ENCODE results near the gene IQCN. TPM values are rescaled to one million over a fixed set of nuclear protein-coding genes. Genes with fewer than 3 reads are reported as not detected.

Gene IQCN
- total RNA-seq, 1 donor from 2014 or later = 4.9 TPM

- ATAC-seq (no peak), DNase-seq (no peak)
- H3K36me3 ChIP-seq = peaks cover 13% of the 10 kb centered on the region
- intact Hi-C loops (cut with DNase I) = no loop called here
- H3K27ac ChIP-seq = peak overlapping the region; percentile 100
- peak overlapping the region; percentile 88 for H3K4me3 ChIP-seq
- no peaks in the 10 kb centered on the region for H3K9me3 ChIP-seq
- no peak for TF ChIP-seq CTCF (IDR thresholded peaks at IDR 0.05)
- peaks cover 48% of the 10 kb centered on the region for H3K4me1 ChIP-seq
- H3K27me3 ChIP-seq = no peaks in the 10 kb centered on the region
Measured at GRCh38 chr19:18279266-18279515, 4.9 kb upstream of the IQCN start.

- H3K27me3 ChIP-seq = no peaks in the 10 kb centered on the region
- peaks cover 13% of the 10 kb centered on the region for H3K36me3 ChIP-seq
- H3K4me1 ChIP-seq = peaks cover 48% of the 10 kb centered on the region
- H3K27ac ChIP-seq = peak overlapping the region; percentile 100
- intact Hi-C loops (cut with DNase I) = no loop called here
- DNase-seq = no peak
- ATAC-seq = no peak
- H3K9me3 ChIP-seq = no peaks in the 10 kb centered on the region
- H3K4me3 ChIP-seq = peak overlapping the region; percentile 88
- peak; percentile 16 for TF ChIP-seq CTCF (IDR thresholded peaks at IDR 0.05)
Measured at GRCh38 chr19:18278521-18279265, 4.4 kb upstream of the IQCN start.

GRCh38 chr19:18274781-18275356 is 617 bp upstream of the IQCN start:
- H3K36me3 ChIP-seq = peaks cover 13% of the 10 kb centered on the region
- peak overlapping the region; percentile 25 for H3K27ac ChIP-seq
- peak; percentile 85 for DNase-seq
- no peak for TF ChIP-seq CTCF (IDR thresholded peaks at IDR 0.05)
- H3K4me3 ChIP-seq = no peak overlapping the region
- H3K9me3 ChIP-seq = no peaks in the 10 kb centered on the region
- peaks cover 35% of the 10 kb centered on the region for H3K4me1 ChIP-seq
- intact Hi-C loops (cut with DNase I) = no loop called here
- no peaks in the 10 kb centered on the region for H3K27me3 ChIP-seq
- ATAC-seq = peak; percentile 68

GRCh38 chr19:18273561-18274218 is 562 bp downstream of the IQCN start:
- Histone ChIP-seq H3K27ac (no peak overlapping the region), H3K9me3 (no peaks in the 10 kb centered on the region), H3K4me1 (peaks cover 28% of the 10 kb centered on the region), H3K4me3 (no peak overlapping the region), H3K36me3 (peaks cover 7% of the 10 kb centered on the region), H3K27me3 (no peaks in the 10 kb centered on the region)
- DNase-seq (no peak), ATAC-seq (no peak)
- no peak for TF ChIP-seq CTCF (IDR thresholded peaks at IDR 0.05)
- intact Hi-C loops (cut with DNase I) = no loop called here

GRCh38 chr19:18271433-18271841 is 2.8 kb downstream of the IQCN start:
- peaks cover 9% of the 10 kb centered on the region for H3K36me3 ChIP-seq
- H3K4me3 ChIP-seq = no peak overlapping the region
- peaks cover 15% of the 10 kb centered on the region for H3K4me1 ChIP-seq
- TF ChIP-seq CTCF (IDR thresholded peaks at IDR 0.05) = no peak
- intact Hi-C loops (cut with DNase I) = no loop called here
- H3K27ac ChIP-seq = no peak overlapping the region
- no peak for DNase-seq
- H3K27me3 ChIP-seq = no peaks in the 10 kb centered on the region
- H3K9me3 ChIP-seq = no peaks in the 10 kb centered on the region
- ATAC-seq = no peak

Measured in upper lobe of right lung (tissue), 1 donor.